ENCODE data around the gene APEH.

APEH gene

DNA sequence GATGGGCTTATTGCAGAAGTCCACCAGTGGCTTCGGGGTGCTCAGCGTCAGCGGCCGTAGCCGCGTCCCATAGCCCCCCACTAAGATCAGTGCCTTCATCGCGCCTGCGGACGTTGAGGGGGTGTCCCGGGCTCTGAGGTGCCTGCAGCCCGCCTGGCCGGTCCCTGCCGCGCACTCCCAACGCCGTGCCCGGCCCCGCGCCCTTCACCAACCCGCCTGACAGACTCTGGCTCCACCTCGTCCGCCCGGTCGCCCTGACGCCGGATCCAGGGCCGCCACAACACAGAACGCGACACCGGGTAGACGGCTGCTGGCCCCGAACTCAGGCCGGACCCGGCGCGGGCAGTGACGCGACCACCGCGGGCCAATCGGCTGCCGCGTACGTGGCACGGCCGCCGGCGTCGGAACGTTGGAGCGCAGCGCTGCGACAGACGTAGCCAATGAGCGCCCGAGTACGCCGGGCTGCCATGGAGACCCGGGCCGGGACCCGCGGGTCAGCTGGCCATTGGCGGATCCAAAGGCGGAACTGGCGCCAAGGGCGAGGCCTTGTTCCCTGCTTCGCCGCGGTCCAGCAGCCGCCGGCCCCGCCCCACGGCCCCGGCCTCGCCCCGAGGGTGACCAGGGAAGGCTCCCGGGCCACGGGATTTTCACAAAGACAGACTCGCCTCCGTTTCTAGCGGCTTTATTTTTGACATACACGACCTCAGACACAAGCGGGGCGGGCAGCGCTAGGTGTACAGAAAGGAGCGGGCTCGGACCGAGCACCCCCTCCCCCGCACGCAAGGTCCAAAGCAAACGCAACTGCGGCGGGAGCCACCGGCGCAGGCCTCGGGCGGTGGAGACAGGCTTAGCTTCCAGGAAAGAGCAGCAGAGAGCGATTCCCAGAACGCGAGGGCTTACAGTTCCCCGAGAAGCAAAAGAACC lies 49.7 kb downstream of the APEH start, which contains the start of gene GMPPB:
Gene GMPPB (minus strand): TSS at position 324 of the 924 bp plus-strand sequence. CDS start 225 bp downstream, at position 99.
- in situ Hi-C loops (cut with MboI; ENCODE audit: low sequenced_read_pairs) = no loop called here

DNA sequence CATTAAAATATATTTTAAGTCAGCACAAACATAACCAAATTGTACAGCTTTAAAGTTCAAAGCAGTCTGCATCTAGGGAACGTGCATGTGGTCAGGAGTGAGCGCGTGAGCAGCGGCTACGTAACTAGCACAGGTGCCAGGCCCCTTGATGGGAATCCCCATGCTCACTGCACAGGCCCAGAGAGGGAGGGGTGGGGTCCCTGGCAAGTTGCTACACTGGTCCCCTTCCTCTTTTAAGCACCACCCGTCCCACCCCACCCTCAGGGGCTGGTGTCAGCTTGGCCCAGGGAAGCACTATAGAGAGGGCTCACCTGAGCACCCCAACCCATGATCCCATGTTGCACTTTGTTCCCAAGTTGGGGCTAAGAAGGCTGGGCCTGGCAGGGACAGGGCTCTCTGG lies 50.4 kb downstream of the APEH start:
- in situ Hi-C loops (cut with MboI; ENCODE audit: low sequenced_read_pairs) = no loop called here

DNA sequence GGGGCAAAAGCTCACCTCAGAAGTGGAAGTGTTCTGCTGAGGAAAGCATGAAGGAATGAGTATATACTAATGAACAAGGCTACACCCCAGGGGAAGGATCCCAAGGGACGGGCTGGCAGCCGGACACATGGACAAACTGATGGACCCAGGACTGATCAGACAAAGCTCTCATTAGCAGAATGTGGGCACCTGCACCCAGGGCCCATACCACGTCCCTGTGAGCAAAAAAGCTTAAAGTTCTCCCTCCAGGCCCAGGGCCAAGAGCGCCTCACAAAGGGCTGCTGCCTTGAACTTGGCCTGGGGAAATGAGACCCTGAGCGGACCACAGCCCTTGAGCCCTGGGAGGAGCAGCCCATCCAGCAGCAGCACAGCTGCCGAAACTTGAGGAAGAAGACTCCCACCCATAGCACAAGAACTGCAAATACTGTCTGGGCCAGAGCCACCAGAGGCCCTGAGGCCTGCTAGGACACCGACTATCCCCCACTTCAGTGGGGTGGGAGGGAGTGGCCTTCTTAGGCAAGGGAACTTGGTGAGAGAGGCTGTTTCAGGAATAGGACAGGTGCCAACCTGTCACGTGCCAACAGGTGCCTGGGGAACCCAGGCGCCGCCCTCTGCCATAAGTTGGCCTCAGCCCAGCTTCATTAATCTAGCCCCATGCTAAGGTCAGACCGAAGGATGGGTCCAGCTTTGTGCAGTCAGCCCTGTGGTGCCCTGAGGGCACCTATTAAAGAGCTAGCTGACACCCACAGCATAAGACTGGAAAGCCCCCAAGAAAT lies 51.9 kb downstream of the APEH start:
- in situ Hi-C loops (cut with MboI; ENCODE audit: low sequenced_read_pairs) = no loop called here

DNA sequence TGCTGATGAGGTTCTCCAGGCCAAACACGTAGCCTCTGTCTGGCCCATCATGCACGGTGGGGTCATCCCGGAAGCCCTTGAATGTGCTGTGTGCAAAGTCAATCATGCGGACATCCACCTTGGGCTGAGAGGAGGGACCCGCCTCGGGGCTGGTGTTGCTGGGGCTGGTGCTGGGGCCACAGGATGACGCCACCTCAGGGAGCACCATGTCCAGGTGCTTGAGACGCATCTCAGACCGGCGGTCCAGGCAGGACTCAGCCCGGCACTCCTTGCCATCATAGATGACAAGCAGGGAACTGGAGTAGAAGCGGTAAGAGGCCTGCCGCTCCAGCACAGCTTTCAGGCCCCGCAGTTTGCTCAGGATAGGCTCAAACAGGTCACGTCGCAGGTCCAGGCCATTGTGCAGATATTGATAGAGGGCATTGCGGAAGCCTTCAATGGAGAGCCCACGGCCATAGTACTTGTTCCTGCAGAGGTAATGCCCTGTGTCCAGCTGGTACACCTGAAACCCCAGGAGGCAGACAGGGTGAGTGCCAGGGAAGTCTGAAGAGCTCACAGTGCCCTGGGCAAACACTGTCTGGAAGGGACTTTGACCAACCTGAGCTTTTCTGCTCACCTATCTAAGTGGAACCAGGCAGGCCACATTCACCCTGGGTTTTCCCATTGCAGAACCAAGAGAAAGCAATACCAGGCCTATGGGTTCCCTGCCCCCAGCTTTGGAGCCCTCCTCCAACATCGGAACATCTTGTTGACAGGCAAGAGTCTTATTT lies 53.2 kb downstream of the APEH start:
- in situ Hi-C loops (cut with MboI; ENCODE audit: low sequenced_read_pairs) = no loop called here

DNA sequence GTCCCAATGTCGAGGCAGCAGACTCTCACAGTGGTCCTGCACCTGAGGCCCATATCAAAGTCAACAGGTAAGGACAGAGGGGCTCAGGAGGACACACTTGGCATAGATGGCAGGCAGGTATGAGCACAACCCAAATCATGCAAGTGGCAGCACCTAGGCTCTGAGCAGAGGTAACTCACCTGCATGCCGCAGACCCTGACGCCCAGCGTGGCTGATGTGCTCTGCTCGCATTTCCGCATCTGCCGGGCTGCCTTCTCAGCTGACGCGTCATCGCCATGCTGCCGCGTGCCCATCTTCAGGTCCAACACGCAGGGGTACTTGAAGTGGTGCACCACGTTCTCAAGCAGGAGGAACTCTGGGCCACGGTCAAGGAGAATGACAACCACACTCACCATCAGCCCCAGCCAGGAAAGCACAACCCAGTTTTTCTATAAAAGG lies 53.8 kb downstream of the APEH start:
- in situ Hi-C loops (cut with MboI; ENCODE audit: low sequenced_read_pairs) = no loop called here

DNA sequence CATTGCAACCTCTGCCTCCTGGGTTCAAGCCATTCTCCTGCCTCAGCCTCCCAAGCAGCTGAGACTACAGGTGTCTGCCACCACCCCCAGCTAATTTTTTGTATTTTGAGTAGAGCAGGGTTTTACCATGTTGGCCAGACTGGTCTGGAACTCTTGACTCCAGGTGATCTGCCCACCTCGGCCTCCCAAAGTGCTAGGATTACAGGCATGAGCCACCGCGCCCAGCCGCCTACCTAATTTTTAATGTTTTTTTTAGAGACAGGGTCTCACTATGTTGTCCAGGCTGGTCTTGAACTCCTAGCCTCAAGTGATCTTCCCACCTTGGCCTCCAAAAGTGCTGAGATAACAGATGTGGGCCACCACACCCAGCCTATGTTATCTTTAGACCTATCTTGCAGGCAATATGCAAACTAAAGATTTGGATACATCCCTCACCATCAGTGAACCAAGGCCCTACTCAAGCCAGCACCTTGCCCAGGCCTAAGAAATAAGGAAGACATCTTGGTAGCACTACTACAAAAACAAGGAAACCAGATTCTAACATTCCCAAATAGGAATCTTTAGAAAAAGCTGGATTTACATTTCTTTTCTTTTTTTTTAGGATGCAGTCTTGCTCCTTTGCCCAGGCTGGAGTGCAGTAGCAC lies 55.9 kb downstream of the APEH start:
- in situ Hi-C loops (cut with MboI; ENCODE audit: low sequenced_read_pairs) = no loop called here

DNA sequence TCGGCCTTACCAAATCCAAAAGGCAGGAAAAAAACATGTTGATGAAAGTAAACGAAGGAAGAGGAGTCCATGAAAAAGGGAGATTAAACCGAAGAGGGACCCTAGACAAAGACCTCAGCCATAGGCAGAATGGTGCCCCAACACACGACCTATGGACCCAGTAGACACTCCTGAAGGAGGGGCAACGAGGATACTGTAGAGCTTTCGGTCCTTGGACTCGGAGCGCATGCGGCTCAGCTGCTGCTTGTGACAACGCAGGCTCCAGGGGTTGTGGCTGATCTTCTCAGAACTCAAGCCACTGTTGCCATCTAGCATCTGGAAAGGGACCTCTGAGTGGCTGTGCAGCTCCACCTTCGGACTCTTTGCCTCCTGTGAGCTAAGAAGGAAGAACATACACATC lies 58.4 kb downstream of the APEH start:
- in situ Hi-C loops (cut with MboI; ENCODE audit: low sequenced_read_pairs) = no loop called here

DNA sequence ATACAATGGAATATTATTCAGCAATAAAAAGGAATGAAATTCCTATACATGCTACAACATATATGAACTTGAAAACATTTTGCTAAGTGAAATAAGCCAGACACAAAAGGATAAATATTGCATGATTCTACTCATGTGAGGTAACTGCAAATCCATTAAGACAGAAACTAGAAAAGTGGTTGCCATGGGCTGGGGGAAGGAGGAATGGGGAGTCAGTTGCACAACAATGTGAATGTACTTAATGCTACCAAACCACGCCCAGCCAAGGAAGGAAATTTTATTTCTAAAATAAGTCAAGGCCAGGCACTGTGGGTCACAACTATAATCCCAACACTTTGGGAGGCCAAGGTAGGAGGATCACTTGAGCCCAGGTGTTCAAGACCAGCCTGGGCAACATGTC lies 59.4 kb downstream of the APEH start:
- in situ Hi-C loops (cut with MboI; ENCODE audit: low sequenced_read_pairs) = no loop called here
